Calu3 (cell line): ENCODE data around the gene OPRM1. TPM values are rescaled to one million over a fixed set of nuclear protein-coding genes. Genes with fewer than 3 reads are reported as not detected.
A peak's percentile ranks its signal among the peaks of the same experiment; 100 is the strongest.

ENCODE experiments used
- BruUV-seq: library from RNA; stranded (reverse); fragments of 400-500 nt; replicated peaks from 2 replicates; lab custom pipeline; 2021; lab: Mats Ljungman, UMichigan
- CTCF ChIA-PET: fragments of 300-600 bp; sonication (Branson Sonifier 250); formaldehyde crosslinking; loops from one replicate; lab custom pipeline; 2022; ENCODE audit warnings: antibody characterized with exemption; lab: Charles Lee
- DNase-seq: peaks from one replicate; pipeline ENCODE4 v3.0.0; 2022
- H3K27ac Mint-ChIP-seq: one replicate; pipeline ENCODE4 v1.8.0; 2022; ENCODE audit warnings: mixed read lengths; ENCODE audit not compliant: unreplicated experiment
- H3K27me3 Mint-ChIP-seq: one replicate; pipeline ENCODE4 v1.8.0; 2022; ENCODE audit warnings: mixed read lengths; ENCODE audit not compliant: unreplicated experiment
- H3K36me3 Mint-ChIP-seq: one replicate; pipeline ENCODE4 v1.8.0; 2022; ENCODE audit warnings: mild to moderate bottlenecking, moderate library complexity, mixed read lengths; ENCODE audit not compliant: insufficient read depth, unreplicated experiment
- H3K4me1 Mint-ChIP-seq: one replicate; pipeline ENCODE4 v1.8.0; 2022; ENCODE audit warnings: mild to moderate bottlenecking, low read depth, mixed read lengths; ENCODE audit not compliant: unreplicated experiment
- H3K4me3 Mint-ChIP-seq: one replicate; pipeline ENCODE4 v1.8.0; 2022; ENCODE audit warnings: mild to moderate bottlenecking, low read depth, moderate library complexity, mixed read lengths; ENCODE audit not compliant: unreplicated experiment
- H3K9me3 Mint-ChIP-seq: one replicate; pipeline ENCODE4 v1.8.0; 2022; ENCODE audit warnings: low read depth, mixed read lengths; ENCODE audit not compliant: unreplicated experiment
- CTCF ChIP-seq: fragments of 200-600 bp; IDR thresholded peaks from one replicate; pipeline ENCODE4 v1.8.0; 2022; ENCODE audit warnings: antibody characterized with exemption; ENCODE audit not compliant: unreplicated experiment
- intact Hi-C: fragments of 100-400 bp; cut with micrococcal nuclease; formaldehyde crosslinking; loops from one replicate; pipeline ENCODE4 v1.10.0; 2022; ENCODE audit not compliant: unreplicated experiment
- total RNA-seq: library from RNA; stranded (reverse); gene quantifications from 2 replicates; pipeline ENCODE4 v1.2.3, GENCODE V29; 2022

The OPRM1 gene
- total RNA-seq, 1 experiment from 2014 or later: not detected

GRCh38 chr6:154156135-154156896 is 117.3 kb downstream of the OPRM1 start:
- Mint-ChIP-seq H3K27ac (no peak overlapping the region), H3K4me1 (peaks cover 12% of the 10 kb centered on the region), H3K4me3 (no peak overlapping the region), H3K27me3 (peaks cover 22% of the 10 kb centered on the region), H3K36me3 (no peaks in the 10 kb centered on the region), H3K9me3 (no peaks in the 10 kb centered on the region)
- CTCF ChIA-PET: no interaction called here
- intact Hi-C loops: loop anchor here (5.0 kb wide), 2 partner anchors 186 to 216 kb away; no protein-coding TSS in a partner anchor
- peak; percentile 39 for TF ChIP-seq CTCF
- DNase-seq: peak; percentile 63
- BruUV-seq: no TSS peak

- H3K9me3 Mint-ChIP-seq: no peaks in the 10 kb centered on the region
- H3K4me3 Mint-ChIP-seq: no peak overlapping the region
- intact Hi-C loops: loop anchor here (5.0 kb wide), 2 partner anchors 185 to 215 kb away; no protein-coding TSS in a partner anchor
- no TSS peak for BruUV-seq
- CTCF ChIA-PET: interaction anchor here (0.7 kb wide), 1 partner anchor 214 kb away, joined by 3 read pairs; no protein-coding TSS in a partner anchor
- H3K4me1 Mint-ChIP-seq: peaks cover 12% of the 10 kb centered on the region
- peaks cover 14% of the 10 kb centered on the region for H3K27me3 Mint-ChIP-seq
- H3K27ac Mint-ChIP-seq: no peak overlapping the region
- no peak for TF ChIP-seq CTCF
- H3K36me3 Mint-ChIP-seq: no peaks in the 10 kb centered on the region
- DNase-seq: no peak
Measured at GRCh38 chr6:154157082-154157481, 118.0 kb downstream of the OPRM1 start.

- Mint-ChIP-seq H3K4me3 (no peak overlapping the region), H3K4me1 (peaks cover 12% of the 10 kb centered on the region), H3K9me3 (no peaks in the 10 kb centered on the region), H3K27ac (no peak overlapping the region), H3K36me3 (no peaks in the 10 kb centered on the region), H3K27me3 (peaks cover 8% of the 10 kb centered on the region)
- intact Hi-C loops: loop anchor here (5.0 kb wide), 2 partner anchors 185 to 215 kb away; no protein-coding TSS in a partner anchor
- no peak for TF ChIP-seq CTCF
- BruUV-seq: no TSS peak
- CTCF ChIA-PET: interaction anchor here (0.7 kb wide), 1 partner anchor 213 kb away, joined by 3 read pairs; no protein-coding TSS in a partner anchor
- no peak for DNase-seq
Measured at GRCh38 chr6:154157706-154158105, 118.7 kb downstream of the OPRM1 start.

- H3K4me1 Mint-ChIP-seq: peaks cover 12% of the 10 kb centered on the region
- no peak overlapping the region for H3K27ac Mint-ChIP-seq
- CTCF ChIA-PET: interaction anchor here (1.2 kb wide), 1 partner anchor 11 kb away, joined by 4 read pairs; no protein-coding TSS in a partner anchor
- no peaks in the 10 kb centered on the region for H3K36me3 Mint-ChIP-seq
- intact Hi-C loops: loop anchor here (5.0 kb wide), 2 partner anchors 183 to 213 kb away; no protein-coding TSS in a partner anchor
- no peak for DNase-seq
- TF ChIP-seq CTCF: no peak
- H3K27me3 Mint-ChIP-seq: no peaks in the 10 kb centered on the region
- H3K9me3 Mint-ChIP-seq: no peaks in the 10 kb centered on the region
- BruUV-seq: no TSS peak
- H3K4me3 Mint-ChIP-seq: no peak overlapping the region
Measured at GRCh38 chr6:154159126-154159525, 120.1 kb downstream of the OPRM1 start.
